HG02642 (cell line): ENCODE measurements around the gene CRIP1.

Experiments
- ATAC-seq: cut with Tn5 transposase; IDR thresholded peaks from one replicate; pipeline ENCODE4 v1.9.1; 2021; ENCODE audit warnings: mild to moderate bottlenecking; ENCODE audit not compliant: unreplicated experiment, poor library complexity

The CRIP1 gene

DNA sequence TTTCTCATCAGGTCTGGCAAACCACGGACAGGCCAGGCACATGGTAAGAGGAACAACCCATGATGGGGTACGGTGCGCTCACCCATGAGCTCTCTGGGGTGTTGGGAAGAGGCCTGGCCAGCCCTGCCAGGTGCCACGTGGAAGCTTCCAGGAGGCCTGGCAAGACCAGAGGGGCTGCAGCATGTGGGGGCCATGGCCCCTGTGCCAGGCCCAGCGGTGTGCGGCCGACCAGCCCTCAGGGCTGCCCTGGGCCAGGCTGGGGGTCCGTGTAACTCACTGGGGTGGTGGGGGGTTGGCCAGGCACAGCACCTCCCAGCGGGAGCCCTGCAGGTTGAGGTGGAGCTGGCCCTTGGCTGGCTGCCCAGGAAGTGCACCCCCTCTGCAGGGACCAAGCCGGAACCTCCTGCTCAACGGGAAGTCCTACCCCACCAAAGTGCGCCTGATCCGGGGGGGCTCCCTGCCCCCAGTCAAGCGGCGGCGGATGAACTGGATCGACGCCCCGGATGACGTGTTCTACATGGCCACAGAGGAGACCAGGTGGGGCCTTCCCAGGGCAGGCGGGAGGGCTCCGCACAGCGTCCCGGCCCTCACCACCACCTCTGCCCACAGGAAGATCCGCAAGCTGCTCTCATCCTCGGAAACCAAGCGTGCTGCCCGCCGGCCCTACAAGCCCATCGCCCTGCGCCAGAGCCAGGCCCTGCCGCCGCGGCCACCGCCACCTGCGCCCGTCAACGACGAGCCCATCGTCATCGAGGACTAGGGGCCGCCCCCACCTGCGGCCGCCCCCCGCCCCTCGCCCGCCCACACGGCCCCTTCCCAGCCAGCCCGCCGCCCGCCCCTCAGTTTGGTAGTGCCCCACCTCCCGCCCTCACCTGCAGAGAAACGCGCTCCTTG, 17.0 kb upstream of the CRIP1 start:
- no peak for ATAC-seq

DNA sequence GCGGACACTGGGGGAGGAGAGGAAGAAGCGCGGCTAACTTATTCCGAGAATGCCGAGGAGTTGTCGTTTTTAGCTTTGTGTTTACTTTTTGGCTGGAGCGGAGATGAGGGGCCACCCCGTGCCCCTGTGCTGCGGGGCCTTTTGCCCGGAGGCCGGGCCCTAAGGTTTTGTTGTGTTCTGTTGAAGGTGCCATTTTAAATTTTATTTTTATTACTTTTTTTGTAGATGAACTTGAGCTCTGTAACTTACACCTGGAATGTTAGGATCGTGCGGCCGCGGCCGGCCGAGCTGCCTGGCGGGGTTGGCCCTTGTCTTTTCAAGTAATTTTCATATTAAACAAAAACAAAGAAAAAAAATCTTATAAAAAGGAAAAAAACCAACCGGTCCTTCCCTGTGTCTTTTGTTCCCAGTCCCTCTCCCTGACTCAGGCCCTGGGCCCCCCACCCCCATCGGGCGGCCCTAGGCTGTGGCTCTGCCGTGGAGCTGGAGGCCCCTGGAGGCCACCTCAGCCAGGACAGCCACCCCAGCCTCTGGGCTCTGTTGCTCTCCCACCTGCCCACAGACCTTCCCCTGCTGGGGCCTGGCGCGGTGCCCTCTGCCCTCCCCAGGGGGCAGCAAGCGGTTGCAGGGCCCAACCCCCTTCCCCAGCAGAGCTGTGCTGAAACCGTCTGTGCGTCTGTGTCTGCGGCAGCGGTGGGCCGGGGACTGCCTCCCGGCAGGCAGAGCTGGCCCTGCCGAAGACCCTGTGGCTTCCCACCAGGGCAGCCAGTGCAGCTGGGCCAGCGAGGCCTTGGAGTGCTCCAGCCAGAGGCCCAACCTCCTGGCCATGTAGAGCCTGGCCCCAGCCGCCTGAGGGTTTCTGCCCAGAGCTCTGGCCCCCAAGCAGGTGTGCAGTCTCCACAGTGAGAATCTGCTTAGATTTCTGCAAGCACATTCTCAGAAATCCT, 16.1 kb upstream of the CRIP1 start:
- ATAC-seq, result no peak

- no peak for ATAC-seq
These were observed 15.3 kb upstream of the CRIP1 start for GRCh38 chr14:105471297-105471821.

DNA sequence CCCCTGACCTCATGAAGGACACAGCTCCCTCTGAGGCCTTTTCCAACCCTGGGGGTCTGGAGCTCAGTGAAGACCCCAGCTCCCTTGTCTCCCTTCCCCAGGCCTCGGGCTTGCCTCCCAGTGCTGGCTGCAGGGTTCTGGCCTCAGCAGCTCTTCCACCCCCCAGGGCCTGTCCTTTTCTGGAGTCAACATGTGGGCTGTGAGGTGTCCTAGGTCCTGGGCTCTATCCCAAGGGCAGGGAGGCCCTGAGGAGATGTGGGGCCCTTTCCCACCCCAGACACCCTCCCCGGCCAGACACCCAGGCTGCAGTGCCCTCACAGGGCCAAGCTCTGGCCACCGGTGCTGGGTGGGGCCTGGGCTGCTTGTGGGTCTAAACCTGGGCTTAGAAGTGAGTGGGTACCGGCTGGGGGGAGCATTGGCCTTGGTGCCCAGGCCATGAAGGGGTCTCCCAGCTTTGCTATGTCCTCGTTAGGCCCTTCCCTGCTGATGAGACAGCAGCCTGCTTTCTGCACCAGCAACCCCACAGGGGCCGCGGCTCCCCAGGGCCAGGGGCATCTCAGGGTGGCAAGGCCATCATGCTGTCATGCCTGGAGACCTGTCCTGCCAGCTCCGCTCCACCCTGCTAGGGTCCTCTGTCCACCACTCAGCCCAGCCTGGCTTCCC, 14.7 kb upstream of the CRIP1 start:
- no peak for ATAC-seq

- ATAC-seq, result no peak
These were observed 14.1 kb upstream of the CRIP1 start for GRCh38 chr14:105472486-105472991.

DNA sequence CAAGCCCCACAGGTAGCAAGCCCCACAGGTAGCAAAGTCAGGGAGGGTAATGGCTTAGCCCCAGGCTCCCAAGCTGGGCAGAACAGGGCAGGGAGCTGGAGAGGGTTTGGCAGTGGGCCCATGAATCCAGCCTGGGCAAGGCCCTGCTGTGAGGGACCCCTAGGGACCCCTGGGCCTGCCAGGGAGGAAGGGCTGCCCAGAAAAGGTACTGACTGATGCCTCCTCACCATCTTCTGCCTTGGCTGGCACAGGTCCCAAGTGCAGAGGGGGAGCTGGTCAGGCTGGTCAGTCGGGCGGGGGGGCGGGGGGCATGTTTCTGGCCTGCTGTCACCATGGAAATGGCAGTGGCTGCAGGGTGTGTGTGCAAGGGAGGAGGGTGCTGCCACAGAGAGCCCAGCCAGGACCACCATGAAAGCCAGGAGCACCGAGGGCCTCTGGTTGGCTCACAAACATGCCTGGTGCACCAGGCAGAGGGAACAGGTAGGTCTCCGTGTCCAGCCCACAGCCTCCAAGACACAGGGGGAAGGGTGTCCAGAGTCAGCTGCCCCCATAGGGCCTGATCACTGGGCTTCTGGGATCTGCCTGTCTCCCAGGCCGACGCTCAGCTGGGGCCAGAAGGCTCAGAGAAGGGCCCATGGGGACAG, 13.5 kb upstream of the CRIP1 start:
- ATAC-seq, result no peak

- ATAC-seq, result no peak
These were observed 12.8 kb upstream of the CRIP1 start for GRCh38 chr14:105473677-105474482.

- ATAC-seq, result no peak
These were observed 12.0 kb upstream of the CRIP1 start, which contains the start of gene CRIP2 for GRCh38 chr14:105474483-105475268. Gene CRIP2, plus strand, starts transcription at chr14:105474821. Its CDS starts 42 bp downstream, at chr14:105474863.

DNA sequence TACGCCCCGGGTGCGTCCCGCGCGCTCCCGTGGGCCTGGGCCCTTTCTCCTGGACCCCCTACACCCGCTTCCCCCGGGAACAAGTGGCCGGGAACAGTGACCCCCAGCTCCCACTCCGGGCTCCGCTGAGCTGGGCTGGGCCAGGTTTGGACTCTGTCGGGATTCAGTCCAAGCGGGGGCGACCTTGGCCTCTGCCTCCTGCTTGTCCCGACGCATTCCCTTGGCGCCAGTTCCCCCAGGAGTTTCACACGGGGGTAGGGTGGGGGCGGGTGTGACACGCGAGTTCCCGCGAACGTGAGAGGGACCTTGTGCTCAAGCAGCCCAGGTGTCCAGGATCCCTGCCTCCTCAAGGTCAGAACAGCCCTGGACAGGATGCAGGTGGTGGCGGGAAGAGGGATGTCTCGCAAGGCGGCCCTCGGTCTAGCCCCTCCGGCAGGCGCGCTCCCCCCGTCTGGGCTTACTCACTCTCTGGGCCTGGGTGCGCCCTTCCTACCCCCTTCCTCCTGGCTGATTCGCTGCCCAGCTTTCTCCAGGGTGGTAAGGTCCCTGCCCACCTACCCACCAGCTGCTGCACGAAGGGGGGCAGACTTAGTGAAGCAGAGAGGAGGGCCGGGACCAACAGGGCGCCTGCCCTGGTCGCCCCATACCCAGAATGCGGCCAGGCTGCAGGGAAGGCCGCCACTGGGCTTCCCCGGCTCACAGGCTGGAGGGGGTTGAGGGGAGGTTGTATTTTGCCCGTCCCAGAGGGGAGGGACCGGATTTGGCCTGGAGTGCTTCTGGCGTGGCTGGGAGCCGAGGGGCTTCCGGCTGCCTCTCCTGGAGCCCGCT, 11.2 kb upstream of the CRIP1 start:
- ATAC-seq, result no peak

DNA sequence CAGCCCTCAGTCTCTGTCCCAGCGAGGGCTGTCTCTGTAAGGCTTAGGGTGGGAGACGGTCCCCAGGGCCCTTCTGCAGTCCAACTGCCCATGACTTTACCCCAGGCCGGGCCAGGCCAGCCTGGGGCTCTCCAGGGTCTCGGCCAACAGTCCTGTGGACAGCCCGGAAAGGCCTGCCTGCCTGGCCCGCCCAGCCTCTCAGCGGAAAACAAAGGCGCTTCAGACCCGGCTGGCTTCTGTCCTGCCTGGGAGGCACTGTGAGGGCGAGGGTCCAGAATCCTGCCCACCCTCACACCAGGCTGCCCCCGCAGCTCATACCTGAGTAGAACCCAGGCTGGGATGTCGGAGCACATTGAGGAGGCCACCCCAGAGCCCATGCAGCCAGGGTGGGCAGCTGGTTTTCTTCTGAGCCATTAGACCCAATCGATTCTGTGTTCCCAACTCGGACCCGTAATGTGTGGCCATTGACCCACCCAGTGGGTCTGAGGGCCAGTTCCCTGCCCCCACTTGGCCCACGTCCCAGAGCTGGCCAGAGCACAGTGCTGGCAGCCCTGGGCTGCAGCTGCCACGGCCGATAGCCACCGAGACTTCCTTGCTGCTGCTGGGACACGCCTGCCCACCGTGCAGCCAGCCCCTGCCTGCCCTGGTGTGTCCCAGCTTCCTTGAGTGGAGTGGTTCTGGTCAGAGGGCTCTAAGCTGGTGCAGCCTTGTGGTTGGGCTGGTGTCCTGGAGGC, 10.4 kb upstream of the CRIP1 start:
- ATAC-seq, result no peak

DNA sequence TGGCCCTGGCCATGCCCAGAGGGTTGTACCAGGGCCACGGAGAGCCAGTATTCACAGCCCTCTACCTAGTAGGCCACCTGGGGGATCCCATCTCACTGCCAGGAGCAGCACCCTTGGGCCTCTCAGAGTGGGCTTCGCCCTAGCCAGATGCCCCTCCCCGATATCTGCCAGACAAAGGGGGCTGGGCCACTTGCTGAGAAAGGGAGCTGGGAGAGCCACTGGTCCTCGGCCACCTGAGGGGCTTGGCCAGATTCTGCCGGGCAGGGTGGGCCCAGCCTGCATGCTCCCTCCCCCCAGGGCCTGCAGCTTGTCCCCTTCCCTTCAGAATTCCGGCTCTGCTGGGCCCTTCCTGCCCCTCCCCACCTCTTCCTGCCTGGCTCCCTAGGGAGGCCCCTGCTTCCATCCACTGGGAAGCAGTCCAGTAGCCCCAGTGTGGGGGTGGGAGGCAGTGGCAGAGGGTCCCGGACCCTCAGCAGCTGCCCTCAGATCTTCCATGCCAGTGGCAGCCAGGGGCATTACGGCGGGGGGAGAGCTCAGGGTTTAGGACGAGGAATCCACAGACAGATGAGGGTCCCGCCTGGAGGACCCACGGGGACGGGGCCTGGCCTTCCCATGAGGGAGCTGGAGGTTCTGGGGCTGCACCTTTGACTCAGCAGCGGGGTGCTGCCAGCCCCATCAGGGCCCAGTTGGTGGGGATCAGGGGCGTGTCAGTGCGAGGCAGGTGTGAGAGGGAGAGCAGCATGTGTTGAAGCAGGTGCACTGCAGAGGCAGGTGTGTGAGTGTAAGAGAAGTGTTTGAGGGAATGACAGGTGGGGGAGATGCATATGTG, 9.6 kb upstream of the CRIP1 start:
- no peak for ATAC-seq

GRCh38 chr14:105477660-105478397, 8.9 kb upstream of the CRIP1 start:
- no peak for ATAC-seq

DNA sequence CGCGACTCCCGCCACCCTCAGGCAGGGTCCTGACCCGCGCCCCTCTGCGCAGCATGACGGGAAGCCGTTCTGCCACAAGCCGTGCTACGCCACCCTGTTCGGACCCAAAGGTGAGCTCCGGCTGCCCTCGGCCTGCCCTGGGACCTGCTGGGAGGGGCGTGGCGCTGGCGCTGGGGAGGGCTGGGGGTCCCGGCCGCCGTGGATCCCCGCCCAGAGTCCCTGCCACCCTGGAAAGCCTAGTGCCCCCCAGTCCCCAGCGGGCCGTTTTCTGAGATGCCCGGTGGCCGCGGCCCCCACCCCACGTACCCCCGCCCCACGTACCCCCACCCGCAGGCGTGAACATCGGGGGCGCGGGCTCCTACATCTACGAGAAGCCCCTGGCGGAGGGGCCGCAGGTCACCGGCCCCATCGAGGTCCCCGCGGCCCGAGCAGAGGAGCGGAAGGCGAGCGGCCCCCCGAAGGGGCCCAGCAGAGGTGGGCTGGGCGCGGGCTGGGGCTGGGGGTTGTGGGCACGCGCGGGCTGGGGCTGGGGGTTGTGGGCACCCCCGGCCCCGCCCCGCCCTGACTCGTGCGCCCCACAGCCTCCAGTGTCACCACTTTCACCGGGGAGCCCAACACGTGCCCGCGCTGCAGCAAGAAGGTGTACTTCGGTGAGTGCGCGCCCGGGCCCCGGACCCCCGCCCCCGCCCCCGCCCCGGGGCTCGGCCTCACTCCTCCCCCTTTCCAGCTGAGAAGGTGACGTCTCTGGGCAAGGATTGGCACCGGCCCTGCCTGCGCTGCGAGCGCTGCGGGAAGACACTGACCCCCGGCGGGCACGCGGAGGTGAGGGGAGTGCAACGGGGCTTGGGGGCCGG, 8.1 kb upstream of the CRIP1 start:
- ATAC-seq, result no peak
